Peyer's patch (tissue), 4 donors: Measurements from ENCODE around the gene FARP1. TPM values are rescaled to one million over a fixed set of nuclear protein-coding genes. Genes with fewer than 3 reads are reported as not detected.

ENCODE experiments used
- DNase-seq, 3 donors: peaks; one replicate each; pipeline ENCODE4 v3.0.0-alpha.2; 2017 to 2019
- H3K27ac ChIP-seq, 4 donors: fragments of 200-600 bp; sonication (generic); one replicate each; pipeline ENCODE4 v1.5.1; 2016 to 2019
- H3K27me3 ChIP-seq, 2 donors: fragments of 200-600 bp; sonication (generic); one replicate each; pipeline ENCODE4 v1.5.1; 2019
- H3K36me3 ChIP-seq, 3 donors: fragments of 200-600 bp; sonication (generic); one replicate each; pipeline ENCODE4 v1.5.1; 2016 to 2019
- H3K4me1 ChIP-seq, 4 donors: fragments of 200-600 bp; sonication (generic); one replicate each; pipeline ENCODE4 v1.5.1; 2016 to 2019
- H3K4me3 ChIP-seq, 4 donors: fragments of 200-600 bp; sonication (generic); 1 replicate in 3 of 4; 2 replicates in 1 of 4; pipeline ENCODE4 v1.5.1; 2016 to 2019; ENCODE audit warnings: mild to moderate bottlenecking in 1 of 4
- H3K9me3 ChIP-seq, 4 donors: fragments of 200-600 bp; sonication (generic); one replicate each; pipeline ENCODE4 v1.5.1; 2016 to 2019; ENCODE audit warnings: mild to moderate bottlenecking in 1 of 4
- CTCF ChIP-seq, 6 experiments: fragments of 450-650 bp in 4 of 6; fragments of 200-600 bp in 2 of 6; sonication (generic) in 1 of 6; IDR thresholded peaks; one replicate each; pipeline ENCODE4 v1.5.1; 2017 to 2019; ENCODE audit warnings: antibody characterized with exemption in 6 of 6, mild to moderate bottlenecking in 3 of 6, moderate library complexity in 1 of 6
- POLR2A ChIP-seq, 2 donors: fragments of 450-650 bp; IDR thresholded peaks; one replicate each; pipeline ENCODE4 v1.5.1; 2017; ENCODE audit warnings: antibody characterized with exemption in 2 of 2, mild to moderate bottlenecking in 2 of 2, moderate library complexity in 2 of 2
- total RNA-seq, 4 donors: library from RNA; depleted of rRNA; stranded (reverse); fragments of >200 nt; gene quantifications; one replicate each; pipeline ENCODE4 v1.1.0, GENCODE V29; 2016

FARP1 gene
- total RNA-seq, 4 donors from 2014 or later = 10.6 to 61.1 (median 14.9) TPM

- H3K36me3 ChIP-seq = no peaks in the 10 kb centered on the region
- no peak for TF ChIP-seq POLR2A (IDR thresholded peaks at IDR 0.05)
Observed at GRCh38 chr13:98429531-98429930, 286.6 kb downstream of the FARP1 start.

GRCh38 chr13:98429977-98430736 lies 287.3 kb downstream of the FARP1 start:
- DNase-seq = no peak
- no peak overlapping the region for H3K27ac ChIP-seq
- H3K27me3 ChIP-seq = no peaks in the 10 kb centered on the region
- H3K9me3 ChIP-seq = no peaks in the 10 kb centered on the region
- TF ChIP-seq POLR2A (IDR thresholded peaks at IDR 0.05) = no peak
- H3K4me3 ChIP-seq = no peak overlapping the region
- peaks cover 0 to 3% (median 0%) of the 10 kb centered on the region in 4 donors for H3K4me1 ChIP-seq
- H3K36me3 ChIP-seq = no peaks in the 10 kb centered on the region

More at GRCh38 chr13:98429531-98429930, 286.6 kb downstream of the FARP1 start:
- no peak for DNase-seq
- Histone ChIP-seq H3K4me1 (peaks cover 0 to 3% (median 0%) of the 10 kb centered on the region in 4 donors), H3K27me3 (no peaks in the 10 kb centered on the region), H3K4me3 (no peak overlapping the region), H3K27ac (no peak overlapping the region), H3K9me3 (no peaks in the 10 kb centered on the region)

GRCh38 chr13:98432638-98433037 lies 289.7 kb downstream of the FARP1 start:
- H3K27ac ChIP-seq = no peak overlapping the region
- H3K27me3 ChIP-seq = no peaks in the 10 kb centered on the region
- no peaks in the 10 kb centered on the region for H3K9me3 ChIP-seq
- TF ChIP-seq POLR2A (IDR thresholded peaks at IDR 0.05) (no peak), CTCF (IDR thresholded peaks at IDR 0.05) (no peak)
- no peak overlapping the region for H3K4me3 ChIP-seq
- H3K4me1 ChIP-seq = peaks cover 0 to 3% (median 0%) of the 10 kb centered on the region in 4 donors
- no peaks in the 10 kb centered on the region for H3K36me3 ChIP-seq
- no peak for DNase-seq

DNA sequence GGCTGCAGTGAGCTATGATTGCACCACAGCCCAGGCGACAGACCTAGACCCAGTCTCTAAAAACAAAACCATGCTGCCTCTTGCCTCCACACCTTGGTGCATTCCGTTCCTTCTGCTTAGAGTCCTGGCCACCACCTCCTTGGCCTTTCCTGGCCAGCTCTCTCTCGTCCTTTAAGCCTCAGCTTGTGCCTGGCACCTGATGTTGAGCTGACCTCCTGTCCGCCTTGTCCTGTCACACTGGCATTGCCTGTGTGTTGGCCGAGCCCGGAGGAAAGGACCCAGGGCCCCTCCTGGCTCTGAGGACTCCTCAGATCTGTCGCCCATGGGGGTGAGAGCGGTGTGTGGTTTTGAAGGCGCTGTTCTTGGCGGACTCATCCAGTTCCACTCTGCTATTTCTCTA lies 290.8 kb downstream of the FARP1 start:
- no peaks in the 10 kb centered on the region for H3K36me3 ChIP-seq
- TF ChIP-seq CTCF (IDR thresholded peaks at IDR 0.05) (no peak), POLR2A (IDR thresholded peaks at IDR 0.05) (no peak)
- no peaks in the 10 kb centered on the region for H3K27me3 ChIP-seq
- H3K4me1 ChIP-seq = peaks cover 0 to 3% (median 0%) of the 10 kb centered on the region in 4 donors
- no peak for DNase-seq
- no peak overlapping the region for H3K4me3 ChIP-seq
- no peak overlapping the region for H3K27ac ChIP-seq
- no peaks in the 10 kb centered on the region for H3K9me3 ChIP-seq

- Histone ChIP-seq H3K36me3 (no peaks in the 10 kb centered on the region), H3K4me1 (peaks cover 0 to 3% (median 0%) of the 10 kb centered on the region in 4 donors), H3K27me3 (no peaks in the 10 kb centered on the region), H3K4me3 (no peak overlapping the region), H3K27ac (no peak overlapping the region), H3K9me3 (no peaks in the 10 kb centered on the region)
- DNase-seq = no peak
- TF ChIP-seq CTCF (IDR thresholded peaks at IDR 0.05) (no peak), POLR2A (IDR thresholded peaks at IDR 0.05) (no peak)
Observed at GRCh38 chr13:98434060-98434459, 291.2 kb downstream of the FARP1 start.

GRCh38 chr13:98435376-98435775 lies 292.5 kb downstream of the FARP1 start:
- no peaks in the 10 kb centered on the region for H3K27me3 ChIP-seq
- no peak overlapping the region for H3K27ac ChIP-seq
- peaks cover 0 to 3% (median 0%) of the 10 kb centered on the region in 4 donors for H3K4me1 ChIP-seq
- DNase-seq = no peak
- no peak overlapping the region for H3K4me3 ChIP-seq
- TF ChIP-seq CTCF (IDR thresholded peaks at IDR 0.05) (no peak), POLR2A (IDR thresholded peaks at IDR 0.05) (no peak)
- H3K36me3 ChIP-seq = peaks cover 0 to 2% (median 0%) of the 10 kb centered on the region in 3 donors
- no peaks in the 10 kb centered on the region for H3K9me3 ChIP-seq
